ENCODE results near the gene TNNC2. TPM values are rescaled to one million over a fixed set of nuclear protein-coding genes. Genes with fewer than 3 reads are reported as not detected.
A peak's percentile ranks its signal among the peaks of the same experiment; 100 is the strongest.

TNNC2 gene
- total and polyA plus RNA-seq, 2 donors (not counting 3 experiments of a cell fraction or from before 2014, with no cell fraction given), result 0.26 TPM; not detected in 1

DNA sequence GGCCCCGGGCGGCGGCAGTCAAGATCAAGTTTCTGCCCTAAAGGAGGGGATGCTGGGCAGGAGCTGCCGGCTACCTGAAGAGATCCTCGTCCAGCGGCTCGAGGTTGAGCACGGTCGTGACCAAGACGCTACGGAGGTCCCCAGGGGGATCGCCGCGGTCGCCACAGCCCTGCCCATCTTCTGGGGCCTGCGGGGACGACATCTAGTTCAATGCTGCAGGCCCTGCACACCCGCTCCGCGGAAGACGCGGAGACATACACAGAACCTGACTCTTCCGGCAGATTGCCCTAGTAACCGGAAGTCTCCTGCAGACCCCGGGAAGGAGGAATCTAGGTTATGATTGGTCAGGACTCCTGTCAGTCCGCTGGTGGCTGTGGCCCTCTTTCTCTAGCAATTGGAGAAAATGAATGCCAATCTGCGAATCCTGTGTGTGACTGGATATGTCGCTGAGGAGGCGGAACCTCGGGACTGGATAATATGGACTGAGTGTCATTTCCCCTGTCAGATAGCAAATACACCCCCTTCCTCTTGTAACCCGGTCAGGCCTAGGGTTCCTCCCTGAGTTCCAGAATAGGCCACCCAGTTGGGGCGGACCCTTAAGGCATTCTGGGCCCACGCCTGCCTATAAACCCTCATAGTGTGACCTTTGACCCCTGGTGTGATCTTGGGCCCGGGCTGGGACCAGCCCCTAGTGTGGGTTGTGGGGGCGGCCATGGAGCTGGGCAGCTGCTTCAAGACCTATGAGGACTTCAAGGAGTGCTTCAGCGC, 30.2 kb upstream of the TNNC2 start, which contains the start of the genes ACOT8 and ZSWIM3:
Gene ACOT8 (minus strand): TSS at position 279 of the 768 bp plus-strand sequence. CDS start 77 bp downstream, at position 202.
Gene ZSWIM3 (plus strand): TSS at position 501 of the 768 bp plus-strand sequence. CDS start 212 bp downstream, at position 713.
- peak within 1 kb of the TSS; percentile 82 for H3K4me2 ChIP-seq (ENCODE audit: insufficient read depth, low read length)
- TF ChIP-seq POLR2AphosphoS5 (IDR thresholded peaks at IDR 0.05; ENCODE audit: insufficient read depth, low read depth, low read length) (peak; percentile 75), EZH2 (IDR thresholded peaks at IDR 0.05; ENCODE audit: borderline replicate concordance, low read depth, low read length, severe bottlenecking) (no peak), POLR2A (IDR thresholded peaks at IDR 0.05; ENCODE audit: low read depth, low read length) (peak; percentile 91)
- dilution Hi-C loops (cut with MboI; ENCODE audit: extremely low pct_ligation_motif_present, low sequenced_read_pairs), result no loop called here
- peak within 1 kb of the TSS; percentile 32 to 78 (median 66) for H3K4me3 ChIP-seq (replicated peaks in 1 of 3; ENCODE audit: insufficient read depth in 1 of 3, low read depth in 1 of 3, low read length in 3 of 3)
- peak within 1 kb of the TSS; percentile 48 for H3K9ac ChIP-seq (replicated peaks; ENCODE audit: extremely low read depth, insufficient read depth, low read length)
- intact Hi-C loops (cut with micrococcal nuclease), result loop anchor here (1.0 to 2.0 kb wide), 6 partner anchors 23 to 78 kb away; partner anchors contain the start of genes CTSA, NEURL2, PCIF1 and UBE2C
- CTCF ChIA-PET, result interaction anchor here (1.1 to 1.9 kb wide), 4 partner anchors 17 to 59 kb away, joined by 3 to 10 read pairs (median 4); no protein-coding TSS in a partner anchor
- H3K9me3 ChIP-seq (replicated peaks; ENCODE audit: control insufficient read depth, insufficient read depth, low read length), result no peaks in the 10 kb centered on the region
- H4K20me1 ChIP-seq (replicated peaks; ENCODE audit: control insufficient read depth, extremely low read depth, insufficient read depth, low read length), result no peaks in the 10 kb centered on the region
- BruUV-seq (replicated peaks), result no TSS peak
- no peaks in the 10 kb centered on the region for H3K9me1 ChIP-seq (replicated peaks; ENCODE audit: control insufficient read depth, extremely low read depth, insufficient read depth, low read length)
- H2AFZ ChIP-seq (ENCODE audit: low read depth, low read length), result peak within 1 kb of the TSS; percentile 77
- POLR2A ChIA-PET, result interaction anchor here (0.6 to 1.7 kb wide), 2 partner anchors 24 to 46 kb away, joined by 5 to 7 read pairs; partner anchors contain the start of gene ZSWIM1
- peaks cover 9% of the 10 kb centered on the region for H3K79me2 ChIP-seq (ENCODE audit: control insufficient read depth, insufficient read depth, low read length)
- no peaks in the 10 kb centered on the region for H3K27me3 ChIP-seq (ENCODE audit: control insufficient read depth in 2 of 2, insufficient read depth in 2 of 2, low read length in 2 of 2)
- H3K4me1 ChIP-seq (ENCODE audit: control insufficient read depth, extremely low read depth, insufficient read depth, low read length), result peaks cover 12% of the 10 kb centered on the region
- FAIRE-seq, result peak; percentile 100
- no peaks in the 10 kb centered on the region for H3K36me3 ChIP-seq (ENCODE audit: control insufficient read depth in 2 of 2, extremely low read depth in 1 of 2, insufficient read depth in 2 of 2, low read length in 2 of 2)
- peak; percentile 99 for DNase-seq (ENCODE audit: low read depth, low spot score)
- peak within 1 kb of the TSS; percentile 51 for H3K27ac ChIP-seq (ENCODE audit: insufficient read depth, low read depth, low read length)

GRCh38 chr20:45853484-45853883, 26.4 kb upstream of the TNNC2 start:
- ChIA-PET CTCF (interaction anchor here (1.0 to 1.9 kb wide), 2 partner anchors 11 to 117 kb away, joined by 4 to 5 read pairs; no protein-coding TSS in a partner anchor), POLR2A (no interaction called here)
- Histone ChIP-seq H4K20me1 (replicated peaks; ENCODE audit: control insufficient read depth, extremely low read depth, insufficient read depth, low read length) (no peaks in the 10 kb centered on the region), H3K9ac (replicated peaks; ENCODE audit: extremely low read depth, insufficient read depth, low read length) (no peak overlapping the region), H3K27me3 (ENCODE audit: control insufficient read depth in 2 of 2, insufficient read depth in 2 of 2, low read length in 2 of 2) (no peaks in the 10 kb centered on the region), H3K9me3 (replicated peaks; ENCODE audit: control insufficient read depth, insufficient read depth, low read length) (no peaks in the 10 kb centered on the region), H3K4me2 (ENCODE audit: insufficient read depth, low read length) (no peak overlapping the region), H3K4me1 (ENCODE audit: control insufficient read depth, extremely low read depth, insufficient read depth, low read length) (peaks cover 10% of the 10 kb centered on the region), H3K36me3 (ENCODE audit: control insufficient read depth in 2 of 2, extremely low read depth in 1 of 2, insufficient read depth in 2 of 2, low read length in 2 of 2) (peaks cover 0 to 3% of the 10 kb centered on the region in 2 experiments), H3K27ac (ENCODE audit: insufficient read depth, low read depth, low read length) (no peak overlapping the region), H2AFZ (ENCODE audit: low read depth, low read length) (no peak overlapping the region), H3K9me1 (replicated peaks; ENCODE audit: control insufficient read depth, extremely low read depth, insufficient read depth, low read length) (no peaks in the 10 kb centered on the region), H3K79me2 (ENCODE audit: control insufficient read depth, insufficient read depth, low read length) (peaks cover 9% of the 10 kb centered on the region), H3K4me3 (replicated peaks in 1 of 3; ENCODE audit: insufficient read depth in 1 of 3, low read depth in 1 of 3, low read length in 3 of 3) (no peak overlapping the region)
- DNase-seq (ENCODE audit: low read depth, low spot score) (no peak), FAIRE-seq (no peak)
- dilution Hi-C loops (cut with MboI; ENCODE audit: extremely low pct_ligation_motif_present, low sequenced_read_pairs), result no loop called here
- intact Hi-C loops (cut with micrococcal nuclease), result no loop called here
- no TSS peak for BruUV-seq (replicated peaks)
- no peak for TF ChIP-seq CTCF (IDR thresholded peaks at IDR 0.05; ENCODE audit: extremely low read depth in 1 of 2, insufficient read depth in 1 of 2, low read depth in 1 of 2, low read length in 2 of 2)
- TF ChIP-seq POLR2AphosphoS5 (IDR thresholded peaks at IDR 0.05; ENCODE audit: insufficient read depth, low read depth, low read length), result no peak
- no peak for TF ChIP-seq JUN (IDR thresholded peaks at IDR 0.05; ENCODE audit: borderline replicate concordance, insufficient read depth, insufficient read length, low read depth)
- no peak for TF ChIP-seq EZH2 (IDR thresholded peaks at IDR 0.05; ENCODE audit: borderline replicate concordance, low read depth, low read length, severe bottlenecking)
- no peak for TF ChIP-seq FOS (IDR thresholded peaks at IDR 0.05; ENCODE audit: borderline replicate concordance, insufficient read depth, low read length)
- TF ChIP-seq GATA2 (IDR thresholded peaks at IDR 0.05; ENCODE audit: insufficient read depth, insufficient read length, low read depth, low read length), result no peak
- TF ChIP-seq POLR2A (IDR thresholded peaks at IDR 0.05; ENCODE audit: low read depth, low read length), result no peak
- no peak for TF ChIP-seq MYC (IDR thresholded peaks at IDR 0.05; ENCODE audit: low read depth, low read length)
- no peak for TF ChIP-seq MAX (IDR thresholded peaks at IDR 0.05; ENCODE audit: insufficient read depth, insufficient read length)

All from endothelial cell of umbilical vein (primary cell).